ENCODE data around the gene PTPRD.
"Not testable (repeated sequence)": the region's sequence is repeated elsewhere in the genome, so short reads cannot be mapped to it uniquely, and the experiment has no call there.

The PTPRD gene

DNA sequence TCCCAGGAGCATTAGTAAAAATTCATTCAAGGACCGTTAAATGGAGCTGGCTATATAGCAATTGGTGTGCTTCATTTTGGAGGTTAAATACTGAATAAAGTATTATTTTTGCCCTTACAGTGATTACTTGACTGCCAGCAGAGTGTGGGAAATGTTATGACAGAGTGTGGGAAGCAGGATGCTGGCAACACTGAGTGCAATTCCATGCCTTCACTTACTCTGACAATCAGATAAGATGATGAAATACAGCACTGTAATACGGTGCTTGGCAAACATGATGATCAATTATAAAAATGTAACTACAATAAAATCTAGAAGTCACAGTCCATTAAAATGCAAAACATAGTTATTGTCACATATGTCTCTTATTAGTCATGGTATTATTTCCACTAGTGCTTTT is 651.3 kb downstream of the PTPRD start:
- no peak overlapping the region for H3K9ac ChIP-seq (ENCODE audit: low read length)
- H3K27me3 ChIP-seq (replicated peaks; ENCODE audit: control insufficient read depth, insufficient read depth, low read length), result no peaks in the 10 kb centered on the region
- no peak overlapping the region for H3K4me3 ChIP-seq (ENCODE audit: low read length)
- no peaks in the 10 kb centered on the region for H3K9me3 ChIP-seq (ENCODE audit: control insufficient read depth, low read length)
- no peaks in the 10 kb centered on the region for H3K36me3 ChIP-seq (ENCODE audit: control insufficient read depth, insufficient read depth, low read length, severe bottlenecking)
- no peak for DNase-seq (ENCODE audit: low read depth)
- no peaks in the 10 kb centered on the region for H3K4me1 ChIP-seq (ENCODE audit: control insufficient read depth, insufficient read depth, low read length)

DNA sequence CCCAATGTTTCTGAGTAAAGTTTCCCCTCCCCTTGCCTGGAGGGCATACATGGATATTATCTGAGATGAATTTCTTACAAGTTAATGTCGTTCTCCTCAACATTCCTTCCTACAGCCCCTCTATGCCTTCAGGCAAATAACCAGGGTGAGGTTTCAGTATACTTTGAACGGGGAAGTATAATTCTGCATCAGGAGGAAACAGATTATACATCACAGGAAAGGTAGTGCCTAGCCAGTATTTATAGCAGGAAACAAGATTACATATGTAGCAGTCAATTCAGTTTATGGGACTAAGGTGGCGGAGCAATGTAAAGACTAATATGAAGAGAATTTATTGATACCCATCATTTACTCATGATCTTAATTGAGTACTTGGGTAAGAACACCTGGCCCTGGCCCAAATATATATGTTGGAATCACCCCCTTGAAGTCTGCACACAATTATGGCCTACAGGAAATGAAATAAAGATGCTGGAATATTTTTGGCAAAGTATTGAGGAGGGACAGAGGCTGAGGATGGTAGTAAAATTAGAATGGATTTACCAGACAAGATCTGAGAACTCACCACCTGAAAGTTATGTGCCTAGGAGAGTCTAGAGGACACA is 661.1 kb downstream of the PTPRD start:
- Histone ChIP-seq H3K9me3 (ENCODE audit: control insufficient read depth, low read length) (no peaks in the 10 kb centered on the region), H3K4me1 (ENCODE audit: control insufficient read depth, insufficient read depth, low read length) (no peaks in the 10 kb centered on the region), H3K36me3 (ENCODE audit: control insufficient read depth, insufficient read depth, low read length, severe bottlenecking) (no peaks in the 10 kb centered on the region), H3K9ac (ENCODE audit: low read length) (no peak overlapping the region), H3K27me3 (replicated peaks; ENCODE audit: control insufficient read depth, insufficient read depth, low read length) (no peaks in the 10 kb centered on the region), H3K4me3 (ENCODE audit: low read length) (no peak overlapping the region)
- DNase-seq (ENCODE audit: low read depth), result no peak

DNA sequence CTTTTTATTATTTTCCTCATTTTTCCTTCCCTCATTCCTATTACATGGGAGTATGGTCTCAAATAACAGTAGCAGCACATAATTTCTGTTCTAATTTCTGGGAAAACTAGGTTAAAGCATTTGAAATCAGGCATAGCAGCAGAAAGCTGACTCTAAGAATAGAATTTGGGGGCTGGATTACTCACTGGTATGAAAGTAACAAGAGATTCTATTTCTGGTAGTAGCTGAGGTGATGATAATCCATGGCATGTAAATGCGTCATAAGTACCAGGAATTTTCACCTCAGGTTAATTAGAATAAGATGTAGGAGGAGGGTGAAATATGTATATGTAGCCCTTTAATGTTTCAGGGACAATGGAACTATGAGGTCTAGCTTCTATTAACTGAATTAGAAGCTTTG is 662.0 kb downstream of the PTPRD start:
- Histone ChIP-seq H3K36me3 (ENCODE audit: control insufficient read depth, insufficient read depth, low read length, severe bottlenecking) (no peaks in the 10 kb centered on the region), H3K9ac (ENCODE audit: low read length) (no peak overlapping the region), H3K4me3 (ENCODE audit: low read length) (no peak overlapping the region), H3K4me1 (ENCODE audit: control insufficient read depth, insufficient read depth, low read length) (no peaks in the 10 kb centered on the region), H3K27me3 (replicated peaks; ENCODE audit: control insufficient read depth, insufficient read depth, low read length) (no peaks in the 10 kb centered on the region), H3K9me3 (ENCODE audit: control insufficient read depth, low read length) (no peaks in the 10 kb centered on the region)
- no peak for DNase-seq (ENCODE audit: low read depth)

DNA sequence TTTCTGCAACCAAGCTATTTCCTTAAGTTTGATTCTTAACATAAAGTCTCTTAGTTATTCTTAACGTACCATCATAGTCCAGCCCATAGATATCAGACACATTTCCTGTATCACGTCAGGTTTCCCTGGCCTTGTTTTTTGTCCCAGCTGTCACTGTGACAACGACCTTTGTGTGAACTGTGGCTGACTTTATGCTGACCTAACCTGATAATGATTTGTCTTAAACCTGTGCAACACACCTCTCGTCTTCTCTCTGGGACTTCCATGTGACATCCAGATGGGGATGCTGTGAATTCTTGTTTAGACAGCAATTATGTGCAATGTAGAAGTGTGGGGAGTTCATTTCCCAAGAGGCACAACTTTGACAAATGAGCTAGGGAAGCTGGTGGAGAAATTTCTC is 662.8 kb downstream of the PTPRD start:
- no peaks in the 10 kb centered on the region for H3K4me1 ChIP-seq (ENCODE audit: control insufficient read depth, insufficient read depth, low read length)
- no peak overlapping the region for H3K4me3 ChIP-seq (ENCODE audit: low read length)
- no peaks in the 10 kb centered on the region for H3K9me3 ChIP-seq (ENCODE audit: control insufficient read depth, low read length)
- no peaks in the 10 kb centered on the region for H3K27me3 ChIP-seq (replicated peaks; ENCODE audit: control insufficient read depth, insufficient read depth, low read length)
- no peak overlapping the region for H3K9ac ChIP-seq (ENCODE audit: low read length)
- H3K36me3 ChIP-seq (ENCODE audit: control insufficient read depth, insufficient read depth, low read length, severe bottlenecking), result no peaks in the 10 kb centered on the region
- DNase-seq (ENCODE audit: low read depth), result no peak

DNA sequence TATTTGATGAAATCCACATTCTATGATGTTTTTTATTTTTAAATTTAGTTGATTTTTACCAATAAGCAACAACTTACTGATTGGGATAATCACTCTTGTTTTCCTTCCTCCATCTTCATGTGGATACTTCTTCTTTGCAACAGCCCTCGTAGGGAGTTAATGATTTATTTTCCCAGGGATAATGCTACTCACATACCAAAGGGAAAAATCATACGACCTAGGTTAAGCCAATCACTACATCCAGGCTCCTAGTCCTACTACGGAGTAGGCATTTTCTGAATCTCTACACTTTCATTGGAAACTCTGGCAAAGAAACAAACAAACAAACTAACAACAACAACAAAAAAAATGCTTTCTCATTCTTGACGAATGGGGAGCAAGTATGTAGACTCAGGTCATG is 663.4 kb downstream of the PTPRD start:
- DNase-seq (ENCODE audit: low read depth), result no peak
- H3K9ac ChIP-seq (ENCODE audit: low read length), result no peak overlapping the region
- no peaks in the 10 kb centered on the region for H3K4me1 ChIP-seq (ENCODE audit: control insufficient read depth, insufficient read depth, low read length)
- H3K27me3 ChIP-seq (replicated peaks; ENCODE audit: control insufficient read depth, insufficient read depth, low read length), result no peaks in the 10 kb centered on the region
- H3K4me3 ChIP-seq (ENCODE audit: low read length), result no peak overlapping the region
- no peaks in the 10 kb centered on the region for H3K9me3 ChIP-seq (ENCODE audit: control insufficient read depth, low read length)
- no peaks in the 10 kb centered on the region for H3K36me3 ChIP-seq (ENCODE audit: control insufficient read depth, insufficient read depth, low read length, severe bottlenecking)

DNA sequence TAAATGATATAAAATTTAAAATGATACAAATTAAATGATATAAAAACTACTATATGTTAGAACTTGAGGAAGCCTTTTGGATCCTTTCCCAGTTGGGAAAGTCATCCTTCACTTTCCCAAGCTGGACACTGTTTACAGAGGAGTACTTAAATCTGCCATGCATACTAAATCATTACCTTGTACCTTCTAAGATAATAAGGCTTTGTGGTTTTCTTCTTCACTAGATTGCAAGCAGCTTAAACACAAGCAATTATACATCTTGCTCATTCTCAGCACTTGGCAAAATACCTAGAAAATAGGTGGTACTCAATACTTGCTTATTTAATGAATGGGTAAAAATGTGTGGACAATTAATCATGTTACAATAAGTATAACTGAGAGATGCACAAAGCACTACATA is 666.8 kb downstream of the PTPRD start:
- DNase-seq (ENCODE audit: low read depth), result no peak
- no peak overlapping the region for H3K9ac ChIP-seq (ENCODE audit: low read length)
- no peak overlapping the region for H3K4me3 ChIP-seq (ENCODE audit: low read length)
- H3K36me3 ChIP-seq (ENCODE audit: control insufficient read depth, insufficient read depth, low read length, severe bottlenecking), result no peaks in the 10 kb centered on the region
- no peaks in the 10 kb centered on the region for H3K27me3 ChIP-seq (replicated peaks; ENCODE audit: control insufficient read depth, insufficient read depth, low read length)
- no peaks in the 10 kb centered on the region for H3K4me1 ChIP-seq (ENCODE audit: control insufficient read depth, insufficient read depth, low read length)
- H3K9me3 ChIP-seq (ENCODE audit: control insufficient read depth, low read length), result no peaks in the 10 kb centered on the region

DNA sequence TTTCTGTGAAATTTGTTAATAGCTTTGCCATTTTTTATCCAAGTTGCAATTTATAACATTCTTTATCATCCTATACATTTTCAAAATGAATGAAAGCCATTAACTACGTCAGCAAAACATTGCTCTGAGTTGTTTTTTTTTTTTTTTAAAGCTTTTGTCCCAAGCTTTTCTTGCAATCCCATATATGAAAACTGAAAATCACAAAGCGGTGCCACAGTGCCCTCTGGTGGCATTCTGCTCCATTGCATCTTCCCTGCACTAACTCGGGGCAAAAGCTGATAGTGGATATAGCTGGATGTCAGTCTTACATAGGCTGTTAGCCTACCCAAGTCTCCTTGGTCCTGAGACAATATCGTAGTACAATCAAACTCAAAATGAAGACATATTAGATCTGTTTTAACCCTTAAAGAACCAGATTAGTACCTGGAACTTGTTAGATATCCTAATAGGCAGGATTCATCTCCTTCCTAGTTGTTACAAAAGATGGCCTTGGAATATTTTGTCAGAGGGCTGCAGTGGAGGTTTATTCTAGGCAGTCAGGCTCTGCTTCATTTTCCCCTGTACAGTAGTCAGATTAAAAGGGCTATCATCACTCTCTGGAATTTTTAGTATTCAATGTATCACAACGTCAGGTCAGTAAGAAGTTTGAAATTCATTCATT is 669.9 kb downstream of the PTPRD start:
- H3K36me3 ChIP-seq (ENCODE audit: control insufficient read depth, insufficient read depth, low read length, severe bottlenecking), result no peaks in the 10 kb centered on the region
- H3K4me3 ChIP-seq (ENCODE audit: low read length), result no peak overlapping the region
- no peaks in the 10 kb centered on the region for H3K9me3 ChIP-seq (ENCODE audit: control insufficient read depth, low read length)
- no peak overlapping the region for H3K9ac ChIP-seq (ENCODE audit: low read length)
- peak; percentile 73 for DNase-seq (ENCODE audit: low read depth)
- no peaks in the 10 kb centered on the region for H3K27me3 ChIP-seq (replicated peaks; ENCODE audit: control insufficient read depth, insufficient read depth, low read length)
- no peaks in the 10 kb centered on the region for H3K4me1 ChIP-seq (ENCODE audit: control insufficient read depth, insufficient read depth, low read length)

DNA sequence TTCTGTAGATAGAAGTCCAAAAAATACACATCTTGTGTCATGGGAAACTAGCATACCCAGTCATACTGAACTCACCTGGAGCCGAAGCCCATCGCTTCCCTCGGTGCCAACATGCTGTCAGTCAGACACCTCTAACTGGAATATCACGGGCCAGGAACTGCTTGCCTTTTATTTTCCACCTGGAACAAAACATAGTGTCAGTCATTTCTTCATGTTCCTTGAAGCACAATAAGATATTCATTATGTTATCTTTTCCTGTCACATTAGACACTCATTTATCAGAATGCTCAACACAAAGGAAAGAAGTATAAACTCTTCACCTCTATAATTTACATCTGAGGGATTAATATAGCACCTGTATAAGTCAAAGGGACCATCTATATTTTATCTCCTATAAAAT is 674.4 kb downstream of the PTPRD start:
- Histone ChIP-seq H3K36me3 (ENCODE audit: control insufficient read depth, insufficient read depth, low read length, severe bottlenecking) (no peaks in the 10 kb centered on the region), H3K4me1 (ENCODE audit: control insufficient read depth, insufficient read depth, low read length) (no peaks in the 10 kb centered on the region), H3K9ac (ENCODE audit: low read length) (no peak overlapping the region), H3K4me3 (ENCODE audit: low read length) (no peak overlapping the region), H3K9me3 (ENCODE audit: control insufficient read depth, low read length) (no peaks in the 10 kb centered on the region), H3K27me3 (replicated peaks; ENCODE audit: control insufficient read depth, insufficient read depth, low read length) (no peaks in the 10 kb centered on the region)
- DNase-seq (ENCODE audit: low read depth), result no peak

DNA sequence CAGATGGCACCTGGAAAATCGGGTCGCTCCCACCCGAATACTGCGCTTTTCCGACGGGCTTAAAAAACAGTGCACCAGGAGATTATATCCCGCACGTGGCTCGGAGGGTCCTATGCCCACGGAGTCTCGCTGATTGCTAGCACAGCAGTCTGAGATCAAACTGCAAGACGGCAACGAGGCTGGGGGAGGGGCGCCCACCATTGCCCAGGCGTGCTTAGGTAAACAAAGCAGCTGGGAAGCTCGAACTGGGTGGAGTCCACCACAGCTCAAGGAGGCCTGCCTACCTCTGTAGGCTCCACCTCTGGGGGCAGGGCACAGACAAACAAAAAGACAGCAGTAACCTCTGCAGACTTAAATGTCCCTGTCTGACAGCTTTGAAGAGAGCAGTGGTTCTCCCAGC is 681.3 kb downstream of the PTPRD start:
- H3K27me3 ChIP-seq (replicated peaks; ENCODE audit: control insufficient read depth, insufficient read depth, low read length); H3K9ac ChIP-seq (ENCODE audit: low read length); H3K36me3 ChIP-seq (ENCODE audit: control insufficient read depth, insufficient read depth, low read length, severe bottlenecking); H3K4me3 ChIP-seq (ENCODE audit: low read length); H3K9me3 ChIP-seq (ENCODE audit: control insufficient read depth, low read length); H3K4me1 ChIP-seq (ENCODE audit: control insufficient read depth, insufficient read depth, low read length); DNase-seq (ENCODE audit: low read depth): not testable (repeated sequence)

DNA sequence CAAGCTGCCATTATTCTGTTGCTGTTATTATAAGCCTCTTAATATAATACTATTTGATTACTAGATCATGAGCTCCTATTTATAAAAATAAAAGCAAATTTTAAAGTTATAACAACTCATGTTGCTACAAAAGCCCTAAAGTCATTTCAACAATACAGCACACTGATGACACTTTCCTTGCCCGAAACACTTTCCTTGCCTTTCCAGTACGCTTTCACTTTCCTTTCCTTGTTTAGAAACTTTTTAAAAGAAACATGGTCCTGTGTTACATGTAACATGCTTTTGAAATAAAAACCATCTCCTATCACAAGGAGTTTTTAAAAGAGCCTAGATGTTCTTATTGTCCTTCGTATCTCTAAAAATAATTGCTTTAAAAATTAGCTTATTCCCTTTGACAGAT is 688.4 kb downstream of the PTPRD start:
- Histone ChIP-seq H3K36me3 (ENCODE audit: control insufficient read depth, insufficient read depth, low read length, severe bottlenecking) (no peaks in the 10 kb centered on the region), H3K9me3 (ENCODE audit: control insufficient read depth, low read length) (no peaks in the 10 kb centered on the region), H3K9ac (ENCODE audit: low read length) (no peak overlapping the region), H3K4me1 (ENCODE audit: control insufficient read depth, insufficient read depth, low read length) (no peaks in the 10 kb centered on the region), H3K27me3 (replicated peaks; ENCODE audit: control insufficient read depth, insufficient read depth, low read length) (no peaks in the 10 kb centered on the region), H3K4me3 (ENCODE audit: low read length) (peak overlapping the region; percentile 64)
- no peak for DNase-seq (ENCODE audit: low read depth)

DNA sequence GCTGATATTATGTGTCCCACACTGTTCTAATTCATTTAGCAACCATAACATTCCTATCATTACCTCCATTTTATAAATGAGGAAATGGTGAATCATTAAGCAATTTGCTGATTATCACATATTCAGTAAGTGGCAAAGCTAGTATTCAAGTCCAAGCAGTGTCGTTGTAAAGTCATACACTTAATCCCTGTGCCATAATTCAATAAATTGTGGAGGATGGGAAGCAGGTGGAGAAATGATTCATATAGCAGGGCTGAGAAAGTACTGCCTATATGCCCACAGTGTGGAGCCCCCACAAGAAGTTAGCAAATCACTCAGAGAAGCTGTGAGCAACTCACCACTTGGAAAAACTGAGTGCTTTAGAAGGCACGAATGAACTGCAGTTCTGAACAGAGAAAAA is 691.0 kb downstream of the PTPRD start:
- no peak overlapping the region for H3K9ac ChIP-seq (ENCODE audit: low read length)
- DNase-seq (ENCODE audit: low read depth), result no peak
- H3K9me3 ChIP-seq (ENCODE audit: control insufficient read depth, low read length), result no peaks in the 10 kb centered on the region
- no peak overlapping the region for H3K4me3 ChIP-seq (ENCODE audit: low read length)
- no peaks in the 10 kb centered on the region for H3K4me1 ChIP-seq (ENCODE audit: control insufficient read depth, insufficient read depth, low read length)
- no peaks in the 10 kb centered on the region for H3K36me3 ChIP-seq (ENCODE audit: control insufficient read depth, insufficient read depth, low read length, severe bottlenecking)
- no peaks in the 10 kb centered on the region for H3K27me3 ChIP-seq (replicated peaks; ENCODE audit: control insufficient read depth, insufficient read depth, low read length)
